Panc1 (cell line): ENCODE data around the gene PLCH1. TPM values are rescaled to one million over a fixed set of nuclear protein-coding genes. Genes with fewer than 3 reads are reported as not detected.

Experiments
- ATAC-seq: fragments of 200-7000 bp; cut with Tn5 transposase; 2 replicates; pipeline ENCODE4 v1.9.1; 2020; ENCODE audit warnings: mild to moderate bottlenecking, moderate library complexity
- BruUV-seq: library from RNA; stranded (reverse); fragments of 400-500 nt; replicated peaks from 2 replicates; lab custom pipeline; 2021; lab: Mats Ljungman, UMichigan
- CTCF ChIA-PET: fragments of 300-600 bp; sonication (Branson Sonifier 250); formaldehyde crosslinking; loops from one replicate; lab custom pipeline; 2022; ENCODE audit warnings: antibody characterized with exemption; lab: Charles Lee
- POLR2A ChIA-PET: fragments of 300-600 bp; sonication (Branson Sonifier 250); formaldehyde crosslinking; loops from one replicate; lab custom pipeline; 2022; ENCODE audit warnings: antibody characterized with exemption; lab: Charles Lee
- DNase-seq: peaks from one replicate; pipeline ENCODE4 v3.0.0-alpha.2; 2010; ENCODE audit warnings: low read depth, low spot score
- H3K27ac ChIP-seq: 2 replicates; pipeline ENCODE4 v1.5.1; 2011; ENCODE audit warnings: mild to moderate bottlenecking, low read length, inconsistent platforms
- H3K27me3 ChIP-seq: fragments of 200-500 bp; sonication (Bioruptor generic); 2 replicates; pipeline ENCODE4 v1.6.0; 2014; ENCODE audit warnings: low read length, inconsistent platforms; ENCODE audit not compliant: control insufficient read depth, insufficient read depth
- H3K36me3 ChIP-seq: fragments of 200-500 bp; sonication (Bioruptor generic); 2 replicates; pipeline ENCODE4 v1.5.1; 2014; ENCODE audit warnings: inconsistent platforms, mild to moderate bottlenecking, low read length, moderate library complexity; ENCODE audit not compliant: control insufficient read depth, insufficient read depth
- H3K4me1 ChIP-seq: 2 replicates; pipeline ENCODE4 v1.5.1; 2011; ENCODE audit warnings: inconsistent platforms, mild to moderate bottlenecking, low read length, moderate library complexity; ENCODE audit not compliant: control insufficient read depth, insufficient read depth
- H3K4me3 ChIP-seq, 2 experiments: 2 replicates each; pipeline ENCODE4 v1.5.1; 2011 to 2012; ENCODE audit warnings: low read depth in 2 of 2, low read length in 2 of 2, mild to moderate bottlenecking in 2 of 2, inconsistent platforms in 1 of 2, moderate library complexity in 1 of 2
- H3K9me3 ChIP-seq: fragments of 200-500 bp; sonication (Bioruptor generic); 2 replicates; pipeline ENCODE4 v1.5.1; 2014; ENCODE audit warnings: low read depth, mild to moderate bottlenecking, inconsistent platforms, low read length, moderate library complexity; ENCODE audit not compliant: control insufficient read depth, insufficient read depth
- CTCF ChIP-seq: fragments of 450-650 bp; IDR thresholded peaks from 2 replicates; pipeline ENCODE4 v1.5.1; 2017; ENCODE audit warnings: mild to moderate bottlenecking
- POLR2AphosphoS5 ChIP-seq: IDR thresholded peaks from 2 replicates; pipeline ENCODE4 v1.6.1; 2012; ENCODE audit warnings: mild to moderate bottlenecking, low read depth, low read length, moderate library complexity
- REST ChIP-seq, 2 experiments: IDR thresholded peaks; 2 replicates each; pipeline ENCODE4 v1.6.1; 2011 to 2012; ENCODE audit warnings: low read depth in 2 of 2, control low read depth in 1 of 2, low read length in 1 of 2, mild to moderate bottlenecking in 1 of 2, moderate library complexity in 1 of 2; ENCODE audit not compliant: insufficient read depth in 1 of 2
- TCF7L2 ChIP-seq: IDR thresholded peaks from 2 replicates; pipeline ENCODE4 v1.6.1; 2011; ENCODE audit warnings: mild to moderate bottlenecking, low read depth, low read length, inconsistent platforms
- in situ Hi-C: cut with HindIII; loops from 2 replicates; pipeline ENCODE4 v1.10.0; 2016; ENCODE audit warnings: low sequenced_read_pairs, low pct_unique_long_range_greater_than_20kb
- intact Hi-C: fragments of 100-400 bp; cut with micrococcal nuclease; formaldehyde crosslinking; loops from one replicate; pipeline ENCODE4 v1.10.0; 2022; ENCODE audit not compliant: unreplicated experiment
- total RNA-seq: library from RNA; stranded (reverse); gene quantifications from one replicate; pipeline ENCODE4 v1.2.1, GENCODE V29; 2021; ENCODE audit not compliant: unreplicated experiment

Gene PLCH1
- total RNA-seq, 1 experiment from 2014 or later, result 0.03 TPM

GRCh38 chr3:155780291-155780690, 35.4 kb upstream of the PLCH1 start:
- POLR2A ChIA-PET, result no interaction called here
- Histone ChIP-seq H3K36me3 (no peaks in the 10 kb centered on the region), H3K27me3 (no peaks in the 10 kb centered on the region), H3K27ac (no peak overlapping the region), H3K9me3 (no peaks in the 10 kb centered on the region), H3K4me1 (no peaks in the 10 kb centered on the region), H3K4me3 (no peak overlapping the region)
- no TSS peak for BruUV-seq
- CTCF ChIA-PET, result interaction anchor here (0.6 kb wide), 1 partner anchor 86 kb away, joined by 6 read pairs; no protein-coding TSS in a partner anchor
- in situ Hi-C loops (no loop called here), intact Hi-C loops (no loop called here)
- no peak for ATAC-seq
- TF ChIP-seq REST (IDR thresholded peaks at IDR 0.05; ENCODE audit: insufficient read depth in 1 of 2, low read depth in 2 of 2, low read length in 1 of 2), result no peak
- DNase-seq, result no peak

- BruUV-seq, result no TSS peak
- no peak for DNase-seq
- Histone ChIP-seq H3K27ac (no peak overlapping the region), H3K36me3 (no peaks in the 10 kb centered on the region), H3K4me1 (no peaks in the 10 kb centered on the region), H3K27me3 (no peaks in the 10 kb centered on the region), H3K9me3 (no peaks in the 10 kb centered on the region), H3K4me3 (no peak overlapping the region)
- ChIA-PET POLR2A (no interaction called here), CTCF (no interaction called here)
- TF ChIP-seq CTCF (no peak), REST (IDR thresholded peaks at IDR 0.05; ENCODE audit: insufficient read depth in 1 of 2, low read depth in 2 of 2, low read length in 1 of 2) (no peak), POLR2AphosphoS5 (no peak), TCF7L2 (no peak)
- intact Hi-C loops (no loop called here), in situ Hi-C loops (no loop called here)
- no peak for ATAC-seq
Measured at GRCh38 chr3:155778462-155778861, 33.6 kb upstream of the PLCH1 start.
